Peyer's patch (tissue), 4 donors: ENCODE data around the gene ANTKMT.

ENCODE experiments used
- POLR2A ChIP-seq, 2 donors: fragments of 450-650 bp; IDR thresholded peaks; one replicate each; pipeline ENCODE4 v1.5.1; 2017; ENCODE audit warnings: antibody characterized with exemption in 2 of 2, mild to moderate bottlenecking in 2 of 2, moderate library complexity in 2 of 2
- TF ChIP-seq, protein P1 (sequence below), 6 experiments: fragments of 450-650 bp in 4 of 6; fragments of 200-600 bp in 2 of 6; sonication (generic) in 1 of 6; IDR thresholded peaks; one replicate each; pipeline ENCODE4 v1.5.1; 2017 to 2019; ENCODE audit warnings: antibody characterized with exemption in 6 of 6, mild to moderate bottlenecking in 3 of 6, moderate library complexity in 1 of 6

DNA sequence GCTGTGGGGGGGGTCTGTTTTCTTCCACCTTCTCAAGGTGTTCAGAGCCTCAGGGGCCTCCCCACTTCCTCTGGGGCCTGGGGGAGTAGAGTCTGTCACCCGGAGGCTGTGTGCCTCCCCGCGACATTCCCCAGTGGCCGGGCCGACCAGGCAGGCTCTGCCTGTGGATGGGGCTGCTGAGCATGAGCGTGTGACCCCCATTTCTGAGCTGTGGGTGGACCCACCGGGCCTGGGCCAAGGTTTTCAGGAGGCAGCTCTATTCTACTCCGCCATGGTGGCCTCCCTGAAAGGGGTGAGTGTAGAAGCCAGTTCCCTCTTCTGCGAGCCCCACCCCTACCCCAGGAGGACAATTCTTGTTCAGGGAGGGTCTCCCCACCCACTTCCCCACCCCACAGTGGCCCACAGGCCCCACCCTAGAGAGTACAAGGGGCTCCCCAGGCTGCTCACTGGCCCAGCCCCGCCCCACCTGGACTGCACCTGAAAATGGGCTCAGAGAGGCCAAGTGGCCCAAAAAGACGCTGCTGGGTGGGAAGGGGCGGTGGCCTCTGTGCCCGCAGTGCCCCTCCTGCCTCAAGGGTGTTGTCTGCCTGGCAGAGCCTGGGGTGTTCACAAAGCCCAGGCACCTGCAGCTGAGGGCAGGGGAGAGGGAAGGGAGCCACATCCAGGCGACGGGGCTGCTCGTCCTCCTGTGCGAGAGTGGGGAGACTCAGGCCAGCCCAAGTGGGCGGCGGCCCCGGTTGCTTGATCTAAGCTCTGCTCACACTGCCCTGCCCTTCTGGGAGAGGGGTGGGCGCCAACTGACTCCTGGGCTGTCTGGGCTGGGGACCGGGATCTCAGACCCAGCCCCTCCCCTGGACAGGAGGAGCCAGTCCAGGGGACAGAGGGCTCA is 40.9 kb downstream of the ANTKMT start:
- no peak for TF ChIP-seq POLR2A (IDR thresholded peaks at IDR 0.05)
- TF ChIP-seq, protein P1, sequence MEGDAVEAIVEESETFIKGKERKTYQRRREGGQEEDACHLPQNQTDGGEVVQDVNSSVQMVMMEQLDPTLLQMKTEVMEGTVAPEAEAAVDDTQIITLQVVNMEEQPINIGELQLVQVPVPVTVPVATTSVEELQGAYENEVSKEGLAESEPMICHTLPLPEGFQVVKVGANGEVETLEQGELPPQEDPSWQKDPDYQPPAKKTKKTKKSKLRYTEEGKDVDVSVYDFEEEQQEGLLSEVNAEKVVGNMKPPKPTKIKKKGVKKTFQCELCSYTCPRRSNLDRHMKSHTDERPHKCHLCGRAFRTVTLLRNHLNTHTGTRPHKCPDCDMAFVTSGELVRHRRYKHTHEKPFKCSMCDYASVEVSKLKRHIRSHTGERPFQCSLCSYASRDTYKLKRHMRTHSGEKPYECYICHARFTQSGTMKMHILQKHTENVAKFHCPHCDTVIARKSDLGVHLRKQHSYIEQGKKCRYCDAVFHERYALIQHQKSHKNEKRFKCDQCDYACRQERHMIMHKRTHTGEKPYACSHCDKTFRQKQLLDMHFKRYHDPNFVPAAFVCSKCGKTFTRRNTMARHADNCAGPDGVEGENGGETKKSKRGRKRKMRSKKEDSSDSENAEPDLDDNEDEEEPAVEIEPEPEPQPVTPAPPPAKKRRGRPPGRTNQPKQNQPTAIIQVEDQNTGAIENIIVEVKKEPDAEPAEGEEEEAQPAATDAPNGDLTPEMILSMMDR (IDR thresholded peaks at IDR 0.05) = no peak
